Fibroblast of lung (primary cell): Measurements from ENCODE around the gene POGZ. TPM values are rescaled to one million over a fixed set of nuclear protein-coding genes. Genes with fewer than 3 reads are reported as not detected.

Experiments
- DNase-seq, 2 donors: peaks; one replicate each; pipeline versions ENCODE4 v3.0.0 to v3.0.0-alpha.2; 2010; ENCODE audit warnings: low read depth in 2 of 2
- H2AFZ ChIP-seq: 2 replicates; pipeline ENCODE4 v1.5.1; 2012; ENCODE audit warnings: low read length, control low read depth, inconsistent platforms
- H3K27ac ChIP-seq: 2 replicates; pipeline ENCODE4 v1.5.1; 2011; ENCODE audit warnings: low read length, control low read depth; ENCODE audit not compliant: insufficient read depth
- H3K27me3 ChIP-seq: 2 replicates; pipeline ENCODE4 v1.5.1; 2011; ENCODE audit warnings: mild to moderate bottlenecking, low read length; ENCODE audit not compliant: control insufficient read depth, insufficient read depth
- H3K36me3 ChIP-seq: 2 replicates; pipeline ENCODE4 v1.5.1; 2011; ENCODE audit warnings: low read length; ENCODE audit not compliant: control insufficient read depth, insufficient read depth
- H3K4me1 ChIP-seq: 2 replicates; pipeline ENCODE4 v1.5.1; 2011; ENCODE audit warnings: low read length; ENCODE audit not compliant: control insufficient read depth, insufficient read depth; ENCODE audit errors: extremely low read depth
- H3K4me2 ChIP-seq: 2 replicates; pipeline ENCODE4 v1.5.1; 2011; ENCODE audit warnings: low read length, control low read depth; ENCODE audit not compliant: insufficient read depth; ENCODE audit errors: extremely low read depth
- H3K4me3 ChIP-seq, 4 experiments: fragments of 200-600 bp in 1 of 4; sonication (generic) in 1 of 4; replicated peaks in 1 of 4; 2 replicates each; pipeline ENCODE4 v1.5.1; 2011 to 2016; ENCODE audit warnings: low read length in 4 of 4, low read depth in 3 of 4, mild to moderate bottlenecking in 3 of 4, control low read depth in 2 of 4, inconsistent platforms in 1 of 4, mixed read lengths in 1 of 4; ENCODE audit not compliant: insufficient read depth in 1 of 4; ENCODE audit errors: control extremely low read depth in 1 of 4
- H3K79me2 ChIP-seq: 2 replicates; pipeline ENCODE4 v1.5.1; 2012; ENCODE audit warnings: mild to moderate bottlenecking, low read length, inconsistent platforms; ENCODE audit not compliant: control insufficient read depth, insufficient read depth
- H3K9ac ChIP-seq: 2 replicates; pipeline ENCODE4 v1.5.1; 2011; ENCODE audit warnings: mild to moderate bottlenecking, low read length, control low read depth; ENCODE audit not compliant: insufficient read depth
- H3K9me3 ChIP-seq: 2 replicates; pipeline ENCODE4 v1.5.1; 2012; ENCODE audit warnings: low read depth, low read length; ENCODE audit not compliant: control insufficient read depth, insufficient read depth
- H4K20me1 ChIP-seq: 2 replicates; pipeline ENCODE4 v1.5.1; 2011; ENCODE audit warnings: low read length; ENCODE audit not compliant: control insufficient read depth, insufficient read depth; ENCODE audit errors: extremely low read depth
- CTCF ChIP-seq, 2 donors: IDR thresholded peaks in 1 of 2; conservative IDR thresholded peaks in 1 of 2; 1 replicate in 1 of 2; 2 replicates in 1 of 2; pipeline ENCODE4 v1.5.1; 2011 to 2012; ENCODE audit warnings: low read length in 2 of 2, control low read depth in 1 of 2, inconsistent platforms in 1 of 2, low read depth in 1 of 2, mild to moderate bottlenecking in 1 of 2
- EZH2 ChIP-seq: IDR thresholded peaks from 2 replicates; pipeline ENCODE4 v1.5.1; 2012; ENCODE audit warnings: low read length, control low read depth, mild to moderate bottlenecking; ENCODE audit errors: missing control alignments
- polyA plus RNA-seq, 2 donors: library from polyadenylated mRNA; depleted of rRNA in 1 of 2; stranded (reverse) in 1 of 2; unstranded in 1 of 2; fragments of >200 nt; gene quantifications; 2 replicates each; pipeline ENCODE4 v1.2.1, GENCODE V29; 2011 to 2012; ENCODE audit warnings: missing spikeins in 1 of 2
- total RNA-seq: library from RNA; depleted of rRNA; stranded (reverse); fragments of >200 nt; gene quantifications from 2 replicates; pipeline ENCODE4 v1.2.1, GENCODE V29; 2014

POGZ gene
- total and polyA plus RNA-seq, 2 donors (not counting 1 experiment from before 2014, with no cell fraction given), result 21.6 to 27.6 TPM

- no peaks in the 10 kb centered on the region for H3K4me1 ChIP-seq
- no peak overlapping the region for H3K4me2 ChIP-seq
- H2AFZ ChIP-seq, result no peak overlapping the region
- no peaks in the 10 kb centered on the region for H3K27me3 ChIP-seq
- no peak overlapping the region for H3K27ac ChIP-seq
- TF ChIP-seq CTCF (conservative IDR thresholded peaks at IDR 0.05 in 1 of 2, IDR thresholded peaks at IDR 0.05 in 1 of 2; ENCODE audit: low read depth in 1 of 2, low read length in 2 of 2) (no peak), EZH2 (no peak)
- H3K36me3 ChIP-seq, result no peaks in the 10 kb centered on the region
- peak in 1 of 2 donors; percentile 24 for DNase-seq
- no peaks in the 10 kb centered on the region for H4K20me1 ChIP-seq
- no peak overlapping the region for H3K9ac ChIP-seq
- no peaks in the 10 kb centered on the region for H3K9me3 ChIP-seq
- no peak overlapping the region for H3K4me3 ChIP-seq
- H3K79me2 ChIP-seq, result peaks cover 76% of the 10 kb centered on the region
Measured at GRCh38 chr1:151455231-151455630, 4.1 kb downstream of the POGZ start.

- Histone ChIP-seq H3K36me3 (no peaks in the 10 kb centered on the region), H3K9me3 (no peaks in the 10 kb centered on the region), H3K27ac (no peak overlapping the region), H3K4me3 (no peak overlapping the region), H3K79me2 (peaks cover 69% of the 10 kb centered on the region), H3K4me1 (no peaks in the 10 kb centered on the region), H4K20me1 (no peaks in the 10 kb centered on the region), H3K9ac (no peak overlapping the region), H2AFZ (no peak overlapping the region), H3K4me2 (no peak overlapping the region), H3K27me3 (no peaks in the 10 kb centered on the region)
- TF ChIP-seq EZH2 (no peak), CTCF (conservative IDR thresholded peaks at IDR 0.05 in 1 of 2, IDR thresholded peaks at IDR 0.05 in 1 of 2; ENCODE audit: low read depth in 1 of 2, low read length in 2 of 2) (no peak)
- no peak for DNase-seq
Measured at GRCh38 chr1:151447696-151448095, 11.6 kb downstream of the POGZ start.

GRCh38 chr1:151444783-151445177, 14.5 kb downstream of the POGZ start:
- Histone ChIP-seq H3K79me2 (peaks cover 67% of the 10 kb centered on the region), H3K27ac (peak overlapping the region; percentile 28), H3K4me1 (no peaks in the 10 kb centered on the region), H3K27me3 (no peaks in the 10 kb centered on the region), H2AFZ (no peak overlapping the region), H3K9ac (no peak overlapping the region), H4K20me1 (no peaks in the 10 kb centered on the region), H3K9me3 (no peaks in the 10 kb centered on the region), H3K36me3 (peaks cover 3% of the 10 kb centered on the region), H3K4me3 (no peak overlapping the region), H3K4me2 (no peak overlapping the region)
- TF ChIP-seq CTCF (conservative IDR thresholded peaks at IDR 0.05 in 1 of 2, IDR thresholded peaks at IDR 0.05 in 1 of 2; ENCODE audit: low read depth in 1 of 2, low read length in 2 of 2), result no peak
- TF ChIP-seq EZH2, result no peak
- no peak for DNase-seq
